HEK293 (cell line): ENCODE data around the gene DOCK1.

ENCODE experiments used
- CTCF ChIA-PET: fragments of 350-600 bp; formaldehyde crosslinking; extraction: SDS; loops from one replicate; lab custom pipeline; 2021; ENCODE audit warnings: antibody characterized with exemption; lab: Yijun Ruan, JAX
- POLR2A ChIA-PET: fragments of 300-600 bp; formaldehyde crosslinking; extraction: SDS; loops from one replicate; lab custom pipeline; 2020; ENCODE audit warnings: antibody characterized with exemption, inconsistent platforms; lab: Yijun Ruan, JAX
- H3K27ac ChIP-seq: fragments of 200-500 bp; sonication (Bioruptor generic); 2 replicates; pipeline ENCODE4 v1.5.1; 2014; ENCODE audit warnings: low read depth, low read length, control low read depth, inconsistent platforms; ENCODE audit errors: extremely low read depth
- H3K36me3 ChIP-seq, 2 experiments: fragments of 200-500 bp in 1 of 2; sonication (Bioruptor generic) in 1 of 2; 1 replicate in 1 of 2; 2 replicates in 1 of 2; pipeline ENCODE4 v1.5.1; 2014 to 2017; ENCODE audit warnings: inconsistent platforms in 2 of 2, low read length in 2 of 2; ENCODE audit not compliant: control insufficient read depth in 2 of 2, insufficient read depth in 1 of 2
- H3K4me1 ChIP-seq: fragments of 200-500 bp; sonication (Bioruptor generic); 2 replicates; pipeline ENCODE4 v1.5.1; 2014; ENCODE audit warnings: mild to moderate bottlenecking, low read length, inconsistent platforms; ENCODE audit not compliant: control insufficient read depth, insufficient read depth
- H3K4me3 ChIP-seq: 2 replicates; pipeline ENCODE4 v1.5.1; 2011; ENCODE audit warnings: low read depth, mild to moderate bottlenecking, control low read depth, low read length, moderate library complexity
- H3K9me3 ChIP-seq: fragments of 200-500 bp; sonication (Bioruptor generic); 2 replicates; pipeline ENCODE4 v1.5.1; 2014; ENCODE audit warnings: low read depth, low read length, inconsistent platforms; ENCODE audit not compliant: control insufficient read depth, insufficient read depth
- KLF16 ChIP-seq: fragments of 450-650 bp; formaldehyde crosslinking; IDR thresholded peaks from 2 replicates; pipeline ENCODE4 v1.5.1; 2017; ENCODE audit warnings: missing biosample characterization, missing genetic modification characterization
- SP7 ChIP-seq: fragments of 450-650 bp; formaldehyde crosslinking; IDR thresholded peaks from 2 replicates; pipeline ENCODE4 v1.5.1; 2016; ENCODE audit warnings: missing biosample characterization, missing genetic modification characterization
- ZFP41 ChIP-seq: fragments of 450-650 bp; formaldehyde crosslinking; IDR thresholded peaks from 2 replicates; pipeline ENCODE4 v1.5.1; 2016; ENCODE audit warnings: missing biosample characterization, missing genetic modification characterization, borderline replicate concordance
- ZNF202 ChIP-seq: fragments of 450-650 bp; formaldehyde crosslinking; IDR thresholded peaks from 2 replicates; pipeline ENCODE4 v1.5.1; 2016; ENCODE audit warnings: missing biosample characterization, missing genetic modification characterization, borderline replicate concordance
- ZNF239 ChIP-seq: fragments of 450-650 bp; formaldehyde crosslinking; IDR thresholded peaks from 2 replicates; pipeline ENCODE4 v1.5.1; 2016; ENCODE audit warnings: missing biosample characterization, missing genetic modification characterization
- ZNF24 ChIP-seq: fragments of 450-650 bp; formaldehyde crosslinking; IDR thresholded peaks from 2 replicates; pipeline ENCODE4 v1.5.1; 2016; ENCODE audit warnings: missing biosample characterization, missing genetic modification characterization
- ZNF274 ChIP-seq, 2 experiments: fragments of 200-500 bp in 1 of 2; fragments of 450-650 bp in 1 of 2; sonication (Bioruptor generic) in 1 of 2; formaldehyde crosslinking in 1 of 2; IDR thresholded peaks; 2 replicates each; pipeline versions ENCODE4 v1.5.1 to v1.6.1; 2014 to 2016; ENCODE audit warnings: borderline replicate concordance in 1 of 2, inconsistent platforms in 1 of 2, low read length in 1 of 2, missing biosample characterization in 1 of 2, missing genetic modification characterization in 1 of 2
- ZNF48 ChIP-seq: fragments of 450-650 bp; formaldehyde crosslinking; IDR thresholded peaks from 2 replicates; pipeline ENCODE4 v1.5.1; 2016; ENCODE audit warnings: missing biosample characterization, missing genetic modification characterization
- ZNF513 ChIP-seq: fragments of 450-650 bp; IDR thresholded peaks from 2 replicates; pipeline ENCODE4 v1.5.1; 2018; ENCODE audit warnings: missing biosample characterization, missing genetic modification characterization
- ZNF560 ChIP-seq: fragments of 450-650 bp; formaldehyde crosslinking; IDR thresholded peaks from 2 replicates; pipeline ENCODE4 v1.5.1; 2017; ENCODE audit warnings: missing biosample characterization, missing genetic modification characterization, borderline replicate concordance
- ZNF768 ChIP-seq: fragments of 450-650 bp; formaldehyde crosslinking; IDR thresholded peaks from 2 replicates; pipeline ENCODE4 v1.5.1; 2018; ENCODE audit warnings: missing biosample characterization, mild to moderate bottlenecking, missing genetic modification characterization
- ZNF785 ChIP-seq: fragments of 450-650 bp; formaldehyde crosslinking; IDR thresholded peaks from 2 replicates; pipeline ENCODE4 v1.5.1; 2016; ENCODE audit warnings: missing biosample characterization, missing genetic modification characterization
- TF ChIP-seq, protein P1 (sequence below): fragments of 450-650 bp; formaldehyde crosslinking; IDR thresholded peaks from 2 replicates; pipeline ENCODE4 v1.5.1; 2017; ENCODE audit warnings: missing biosample characterization, missing genetic modification characterization
- TF ChIP-seq, protein P2 (sequence below): fragments of 450-650 bp; formaldehyde crosslinking; IDR thresholded peaks from 2 replicates; pipeline ENCODE4 v1.5.1; 2016; ENCODE audit warnings: missing biosample characterization, missing genetic modification characterization, borderline replicate concordance
- TF ChIP-seq, protein P3 (sequence below): fragments of 450-650 bp; IDR thresholded peaks from 2 replicates; pipeline ENCODE4 v1.5.1; 2018; ENCODE audit warnings: missing biosample characterization, mild to moderate bottlenecking, missing genetic modification characterization

DOCK1 gene

DNA sequence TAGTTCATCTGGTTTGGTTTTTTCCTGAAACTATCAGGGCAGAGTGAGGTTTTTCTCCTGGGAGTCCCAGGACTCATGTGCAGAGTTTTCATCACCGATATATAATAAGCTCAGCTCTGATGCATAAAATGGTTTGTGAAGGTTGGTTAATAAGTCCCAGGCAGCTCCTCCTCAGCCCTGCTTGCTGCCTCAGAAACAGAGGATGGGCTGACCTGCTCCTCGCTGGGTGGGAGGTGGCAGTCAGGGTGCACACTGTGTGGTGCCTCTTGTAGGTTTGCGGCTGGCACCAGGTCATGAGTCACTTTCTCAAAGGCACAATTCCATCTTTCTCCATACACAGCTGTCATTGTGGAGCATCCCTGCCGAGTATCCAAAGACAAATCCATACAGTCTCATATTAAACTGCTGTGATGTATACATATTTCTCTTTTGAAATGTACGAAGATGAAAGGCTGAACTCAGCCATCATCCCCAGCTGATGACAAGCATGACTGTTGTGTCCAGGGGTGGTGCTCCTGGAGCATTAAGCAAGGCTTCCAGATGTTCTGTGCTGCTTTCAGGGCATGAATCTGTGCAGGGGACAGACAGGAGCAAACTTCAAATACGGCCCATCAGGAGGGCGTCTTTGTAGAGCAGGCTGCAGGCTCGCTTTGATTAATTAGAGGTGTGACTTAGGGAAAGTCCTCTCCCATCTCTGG lies 518.1 kb downstream of the DOCK1 start:
- CTCF ChIA-PET, result no interaction called here
- Histone ChIP-seq H3K4me3 (no peak overlapping the region), H3K9me3 (no peaks in the 10 kb centered on the region), H3K27ac (no peak overlapping the region), H3K4me1 (no peaks in the 10 kb centered on the region), H3K36me3 (peaks cover 0 to 43% of the 10 kb centered on the region in 2 experiments; a peak in 1 of 3 replicates)
- POLR2A ChIA-PET, result no interaction called here
- no peak for TF ChIP-seq ZNF239
- TF ChIP-seq, protein P1, sequence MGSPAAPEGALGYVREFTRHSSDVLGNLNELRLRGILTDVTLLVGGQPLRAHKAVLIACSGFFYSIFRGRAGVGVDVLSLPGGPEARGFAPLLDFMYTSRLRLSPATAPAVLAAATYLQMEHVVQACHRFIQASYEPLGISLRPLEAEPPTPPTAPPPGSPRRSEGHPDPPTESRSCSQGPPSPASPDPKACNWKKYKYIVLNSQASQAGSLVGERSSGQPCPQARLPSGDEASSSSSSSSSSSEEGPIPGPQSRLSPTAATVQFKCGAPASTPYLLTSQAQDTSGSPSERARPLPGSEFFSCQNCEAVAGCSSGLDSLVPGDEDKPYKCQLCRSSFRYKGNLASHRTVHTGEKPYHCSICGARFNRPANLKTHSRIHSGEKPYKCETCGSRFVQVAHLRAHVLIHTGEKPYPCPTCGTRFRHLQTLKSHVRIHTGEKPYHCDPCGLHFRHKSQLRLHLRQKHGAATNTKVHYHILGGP (tag by site-specific recombination), result no peak
- TF ChIP-seq ZNF768 (tag by site-specific recombination), result no peak
- TF ChIP-seq, protein P2, sequence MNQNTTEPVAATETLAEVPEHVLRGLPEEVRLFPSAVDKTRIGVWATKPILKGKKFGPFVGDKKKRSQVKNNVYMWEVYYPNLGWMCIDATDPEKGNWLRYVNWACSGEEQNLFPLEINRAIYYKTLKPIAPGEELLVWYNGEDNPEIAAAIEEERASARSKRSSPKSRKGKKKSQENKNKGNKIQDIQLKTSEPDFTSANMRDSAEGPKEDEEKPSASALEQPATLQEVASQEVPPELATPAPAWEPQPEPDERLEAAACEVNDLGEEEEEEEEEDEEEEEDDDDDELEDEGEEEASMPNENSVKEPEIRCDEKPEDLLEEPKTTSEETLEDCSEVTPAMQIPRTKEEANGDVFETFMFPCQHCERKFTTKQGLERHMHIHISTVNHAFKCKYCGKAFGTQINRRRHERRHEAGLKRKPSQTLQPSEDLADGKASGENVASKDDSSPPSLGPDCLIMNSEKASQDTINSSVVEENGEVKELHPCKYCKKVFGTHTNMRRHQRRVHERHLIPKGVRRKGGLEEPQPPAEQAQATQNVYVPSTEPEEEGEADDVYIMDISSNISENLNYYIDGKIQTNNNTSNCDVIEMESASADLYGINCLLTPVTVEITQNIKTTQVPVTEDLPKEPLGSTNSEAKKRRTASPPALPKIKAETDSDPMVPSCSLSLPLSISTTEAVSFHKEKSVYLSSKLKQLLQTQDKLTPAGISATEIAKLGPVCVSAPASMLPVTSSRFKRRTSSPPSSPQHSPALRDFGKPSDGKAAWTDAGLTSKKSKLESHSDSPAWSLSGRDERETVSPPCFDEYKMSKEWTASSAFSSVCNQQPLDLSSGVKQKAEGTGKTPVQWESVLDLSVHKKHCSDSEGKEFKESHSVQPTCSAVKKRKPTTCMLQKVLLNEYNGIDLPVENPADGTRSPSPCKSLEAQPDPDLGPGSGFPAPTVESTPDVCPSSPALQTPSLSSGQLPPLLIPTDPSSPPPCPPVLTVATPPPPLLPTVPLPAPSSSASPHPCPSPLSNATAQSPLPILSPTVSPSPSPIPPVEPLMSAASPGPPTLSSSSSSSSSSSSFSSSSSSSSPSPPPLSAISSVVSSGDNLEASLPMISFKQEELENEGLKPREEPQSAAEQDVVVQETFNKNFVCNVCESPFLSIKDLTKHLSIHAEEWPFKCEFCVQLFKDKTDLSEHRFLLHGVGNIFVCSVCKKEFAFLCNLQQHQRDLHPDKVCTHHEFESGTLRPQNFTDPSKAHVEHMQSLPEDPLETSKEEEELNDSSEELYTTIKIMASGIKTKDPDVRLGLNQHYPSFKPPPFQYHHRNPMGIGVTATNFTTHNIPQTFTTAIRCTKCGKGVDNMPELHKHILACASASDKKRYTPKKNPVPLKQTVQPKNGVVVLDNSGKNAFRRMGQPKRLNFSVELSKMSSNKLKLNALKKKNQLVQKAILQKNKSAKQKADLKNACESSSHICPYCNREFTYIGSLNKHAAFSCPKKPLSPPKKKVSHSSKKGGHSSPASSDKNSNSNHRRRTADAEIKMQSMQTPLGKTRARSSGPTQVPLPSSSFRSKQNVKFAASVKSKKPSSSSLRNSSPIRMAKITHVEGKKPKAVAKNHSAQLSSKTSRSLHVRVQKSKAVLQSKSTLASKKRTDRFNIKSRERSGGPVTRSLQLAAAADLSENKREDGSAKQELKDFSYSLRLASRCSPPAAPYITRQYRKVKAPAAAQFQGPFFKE, result no peak
- TF ChIP-seq ZNF274 (IDR thresholded peaks at IDR 0.05; ENCODE audit: low read length), result no peak
- TF ChIP-seq ZNF274 (tag by site-specific recombination; IDR thresholded peaks at IDR 0.05; ENCODE audit: borderline replicate concordance), result no peak
- TF ChIP-seq ZNF202 (tag by site-specific recombination), result no peak
- TF ChIP-seq ZNF24 (tag by site-specific recombination), result no peak
- TF ChIP-seq ZNF785 (tag by site-specific recombination), result no peak
- TF ChIP-seq ZFP41, result no peak
- no peak for TF ChIP-seq ZNF48 (tag by site-specific recombination)
- TF ChIP-seq, protein P3, sequence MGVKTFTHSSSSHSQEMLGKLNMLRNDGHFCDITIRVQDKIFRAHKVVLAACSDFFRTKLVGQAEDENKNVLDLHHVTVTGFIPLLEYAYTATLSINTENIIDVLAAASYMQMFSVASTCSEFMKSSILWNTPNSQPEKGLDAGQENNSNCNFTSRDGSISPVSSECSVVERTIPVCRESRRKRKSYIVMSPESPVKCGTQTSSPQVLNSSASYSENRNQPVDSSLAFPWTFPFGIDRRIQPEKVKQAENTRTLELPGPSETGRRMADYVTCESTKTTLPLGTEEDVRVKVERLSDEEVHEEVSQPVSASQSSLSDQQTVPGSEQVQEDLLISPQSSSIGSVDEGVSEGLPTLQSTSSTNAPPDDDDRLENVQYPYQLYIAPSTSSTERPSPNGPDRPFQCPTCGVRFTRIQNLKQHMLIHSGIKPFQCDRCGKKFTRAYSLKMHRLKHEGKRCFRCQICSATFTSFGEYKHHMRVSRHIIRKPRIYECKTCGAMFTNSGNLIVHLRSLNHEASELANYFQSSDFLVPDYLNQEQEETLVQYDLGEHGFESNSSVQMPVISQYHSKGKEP (tag by site-specific recombination), result no peak
- TF ChIP-seq ZNF513 (tag by site-specific recombination), result no peak
- no peak for TF ChIP-seq SP7 (tag by site-specific recombination)
- TF ChIP-seq KLF16 (tag by site-specific recombination), result no peak
- TF ChIP-seq ZNF560, result no peak
